ENCODE results near the gene HCFC1R1.
A peak's percentile ranks its signal among the peaks of the same experiment; 100 is the strongest.
"Not testable (repeated sequence)": the region's sequence is repeated elsewhere in the genome, so short reads cannot be mapped to it uniquely, and the experiment has no call there.

The HCFC1R1 gene

DNA sequence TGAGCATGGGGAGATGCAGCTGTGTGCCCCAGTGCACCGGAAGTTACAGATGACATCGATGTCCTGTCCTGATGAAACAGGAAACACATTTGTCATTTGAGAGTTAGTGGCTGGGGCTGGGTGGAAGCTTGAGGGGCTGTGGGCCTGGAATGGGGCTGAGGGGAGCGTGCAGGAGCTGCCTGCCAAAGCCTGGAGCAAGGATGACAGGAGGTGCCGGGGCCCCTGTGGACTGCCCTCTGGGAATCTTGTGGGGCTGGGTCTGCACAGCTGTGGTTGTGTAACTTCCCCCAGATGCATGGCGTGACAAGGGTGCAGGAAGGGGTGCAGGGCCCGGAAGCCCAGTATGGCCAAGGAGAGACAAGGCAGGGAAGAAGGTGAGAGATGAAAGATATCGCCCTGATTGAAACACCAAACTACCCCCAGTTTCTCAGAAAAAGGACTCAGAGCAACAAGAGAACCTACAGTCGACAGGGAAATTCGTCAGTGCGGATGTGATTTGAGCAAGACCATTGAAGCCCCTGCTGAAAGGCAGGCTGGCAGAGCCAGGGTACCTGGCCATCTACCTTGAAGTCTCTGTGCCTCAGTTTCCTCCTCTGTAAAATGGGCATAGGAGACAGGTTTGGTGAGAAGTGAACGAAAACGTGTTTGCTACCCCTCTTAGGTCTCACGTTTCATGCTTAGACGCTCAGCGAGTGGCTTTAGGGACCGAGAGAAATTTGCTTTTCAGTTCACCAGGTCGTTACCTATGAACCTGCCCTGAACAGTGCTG is 31.4 kb upstream of the HCFC1R1 start:
- no peak for DNase-seq (ENCODE audit: insufficient read length)
- peak; percentile 72 for FAIRE-seq
- TF ChIP-seq TAF1 (IDR thresholded peaks at IDR 0.05; ENCODE audit: borderline replicate concordance, low read depth, low read length) (no peak), POLR2A (IDR thresholded peaks at IDR 0.05; ENCODE audit: low read depth, low read length) (no peak), POLR2AphosphoS5 (IDR thresholded peaks at IDR 0.05; ENCODE audit: low read depth, low read length) (no peak)

DNA sequence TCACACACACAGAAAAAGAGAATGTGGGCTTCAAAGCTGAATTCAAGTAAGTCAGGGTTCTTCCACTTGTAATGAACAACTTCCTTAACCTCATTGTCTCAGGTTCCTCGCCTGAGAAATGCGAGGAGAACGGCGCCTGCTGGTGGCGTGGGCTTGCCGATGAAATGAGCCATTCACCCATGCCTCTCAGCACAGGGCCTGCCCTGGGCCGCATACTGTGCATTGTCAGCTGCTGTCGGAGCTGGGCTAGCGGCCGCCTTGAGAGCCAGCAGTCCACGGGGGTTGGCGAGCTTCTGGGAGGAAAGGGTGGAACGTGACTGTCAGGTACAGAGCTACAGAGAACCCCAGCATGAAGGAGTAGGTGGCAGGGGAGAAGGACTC is 29.6 kb upstream of the HCFC1R1 start:
- peak; percentile 96 for FAIRE-seq
- DNase-seq (ENCODE audit: insufficient read length), result not testable (repeated sequence)

DNA sequence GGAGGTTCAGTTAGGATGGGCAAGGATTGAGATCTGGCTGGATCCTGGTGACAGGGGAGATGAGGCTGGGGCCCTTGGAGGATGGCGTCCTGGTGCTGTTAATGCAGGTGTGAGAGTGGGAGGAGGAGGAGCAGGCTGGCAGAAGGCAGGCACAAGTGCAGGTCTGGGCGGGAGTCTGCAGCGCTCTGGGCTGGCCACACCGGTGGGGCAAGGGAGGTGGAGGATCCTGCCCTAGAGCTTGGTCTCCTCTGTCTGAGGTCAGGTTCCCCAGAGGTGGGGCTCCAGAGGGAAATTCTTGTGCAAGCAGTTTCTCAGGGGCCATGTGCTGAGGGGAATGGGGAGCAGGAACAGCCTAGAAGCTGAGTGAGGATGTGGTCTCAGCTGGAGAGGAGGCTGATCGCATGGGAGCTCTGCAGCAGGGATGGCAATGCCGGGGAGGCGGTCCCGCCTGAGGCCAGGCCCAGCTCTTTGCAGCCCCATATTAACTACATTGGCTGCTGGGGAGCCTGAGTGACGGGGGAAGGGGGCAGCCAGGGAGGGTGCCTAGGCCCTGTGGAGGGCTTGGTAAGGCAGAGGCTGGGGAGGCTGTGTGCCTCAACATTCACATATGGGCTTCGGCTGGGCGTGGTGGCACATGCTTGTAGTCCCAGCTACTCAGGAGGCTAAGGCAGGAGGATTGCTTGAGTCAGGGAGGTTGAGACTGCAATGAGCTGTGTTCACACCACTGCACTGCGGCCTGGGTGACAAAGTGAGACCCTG is 29.0 kb upstream of the HCFC1R1 start:
- FAIRE-seq, result peak; percentile 48

DNA sequence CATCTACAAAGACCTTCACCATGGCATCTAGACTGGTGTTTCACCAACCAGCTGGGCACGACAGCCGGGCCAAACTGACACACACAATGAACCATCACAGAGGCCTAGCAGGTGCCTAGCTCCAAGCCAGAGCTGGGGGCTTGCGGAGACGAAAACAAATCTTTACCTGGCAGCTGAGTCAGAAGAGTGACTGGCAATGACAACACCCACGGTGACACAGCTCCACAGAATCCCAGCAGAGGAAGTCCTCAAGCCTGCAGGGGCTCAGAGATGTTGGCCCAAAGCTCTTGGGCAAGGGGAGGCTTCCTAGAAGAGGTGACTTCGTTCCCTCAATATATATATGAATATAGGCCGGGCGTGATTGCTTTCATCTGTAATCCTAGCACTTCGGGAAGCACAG is 27.8 kb upstream of the HCFC1R1 start:
- no peak for FAIRE-seq
- no peak for DNase-seq (ENCODE audit: insufficient read length)
- no peak for TF ChIP-seq POLR2AphosphoS5 (IDR thresholded peaks at IDR 0.05; ENCODE audit: low read depth, low read length)

More for the DNA sequence above, 29.0 kb upstream of the HCFC1R1 start:
- not testable (repeated sequence) for DNase-seq (ENCODE audit: insufficient read length)

DNA sequence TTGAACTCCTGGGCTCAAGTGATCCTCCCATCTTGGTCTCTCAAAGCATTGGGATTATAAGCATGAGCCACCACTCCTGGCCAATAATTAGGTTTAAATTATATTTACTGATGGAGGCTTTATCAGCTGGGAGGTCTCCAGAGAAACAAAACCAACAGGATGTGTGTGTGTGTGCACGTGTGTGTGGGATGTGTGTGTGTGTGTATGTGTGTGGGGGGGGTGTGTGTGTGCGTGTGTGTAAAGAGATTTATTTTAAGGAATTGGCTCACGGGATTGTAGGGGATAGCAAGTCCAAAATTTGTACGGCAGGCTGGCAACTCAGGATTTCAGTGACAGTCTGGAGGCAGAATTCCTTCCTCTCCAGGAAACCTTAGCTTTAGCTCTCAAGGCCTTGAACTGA is 27.3 kb upstream of the HCFC1R1 start:
- DNase-seq (ENCODE audit: insufficient read length), result no peak
- FAIRE-seq, result no peak
- TF ChIP-seq POLR2A (IDR thresholded peaks at IDR 0.05; ENCODE audit: low read depth, low read length), result no peak
- no peak for TF ChIP-seq TAF1 (IDR thresholded peaks at IDR 0.05; ENCODE audit: borderline replicate concordance, low read depth, low read length)
- no peak for TF ChIP-seq POLR2AphosphoS5 (IDR thresholded peaks at IDR 0.05; ENCODE audit: low read depth, low read length)

DNA sequence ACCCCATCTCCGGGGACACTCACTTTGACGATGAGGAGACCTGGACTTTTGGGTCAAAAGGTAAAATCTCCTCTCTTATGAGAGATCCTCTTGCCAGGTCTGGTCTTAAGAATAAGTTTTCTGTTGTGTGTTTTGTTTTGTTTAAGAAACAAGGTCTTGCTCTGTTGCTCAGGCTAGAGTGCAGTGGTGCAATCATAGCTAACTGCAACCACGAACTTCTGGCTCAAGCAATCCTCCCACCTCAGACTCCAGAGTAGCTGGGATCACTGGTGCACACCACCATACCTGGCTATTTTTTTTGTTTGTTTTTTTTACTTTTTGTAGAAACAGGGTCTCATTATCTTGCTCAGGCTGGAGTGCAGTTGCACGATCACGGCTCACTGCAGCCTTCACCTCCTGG is 26.7 kb upstream of the HCFC1R1 start:
- no peak for FAIRE-seq
- TF ChIP-seq TAF1 (IDR thresholded peaks at IDR 0.05; ENCODE audit: borderline replicate concordance, low read depth, low read length) (no peak), POLR2A (IDR thresholded peaks at IDR 0.05; ENCODE audit: low read depth, low read length) (no peak), POLR2AphosphoS5 (IDR thresholded peaks at IDR 0.05; ENCODE audit: low read depth, low read length) (no peak)
- DNase-seq (ENCODE audit: insufficient read length), result no peak

DNA sequence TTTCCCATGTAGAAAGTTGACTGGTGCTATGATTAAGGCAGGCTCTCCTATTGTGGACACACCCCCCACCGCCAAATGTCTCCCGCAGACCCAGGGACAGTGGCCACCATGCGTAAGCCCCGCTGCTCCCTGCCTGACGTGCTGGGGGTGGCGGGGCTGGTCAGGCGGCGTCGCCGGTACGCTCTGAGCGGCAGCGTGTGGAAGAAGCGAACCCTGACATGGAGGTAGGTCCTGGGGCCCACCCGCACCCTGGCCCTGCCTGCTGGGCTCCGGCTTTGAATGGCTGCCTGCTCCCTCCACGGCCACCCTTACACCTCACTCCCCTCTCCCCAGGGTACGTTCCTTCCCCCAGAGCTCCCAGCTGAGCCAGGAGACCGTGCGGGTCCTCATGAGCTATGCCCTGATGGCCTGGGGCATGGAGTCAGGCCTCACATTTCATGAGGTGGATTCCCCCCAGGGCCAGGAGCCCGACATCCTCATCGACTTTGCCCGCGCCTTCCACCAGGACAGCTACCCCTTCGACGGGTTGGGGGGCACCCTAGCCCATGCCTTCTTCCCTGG is 26.3 kb upstream of the HCFC1R1 start:
- no peak for DNase-seq (ENCODE audit: insufficient read length)
- TF ChIP-seq POLR2AphosphoS5 (IDR thresholded peaks at IDR 0.05; ENCODE audit: low read depth, low read length), result no peak
- FAIRE-seq, result no peak

DNA sequence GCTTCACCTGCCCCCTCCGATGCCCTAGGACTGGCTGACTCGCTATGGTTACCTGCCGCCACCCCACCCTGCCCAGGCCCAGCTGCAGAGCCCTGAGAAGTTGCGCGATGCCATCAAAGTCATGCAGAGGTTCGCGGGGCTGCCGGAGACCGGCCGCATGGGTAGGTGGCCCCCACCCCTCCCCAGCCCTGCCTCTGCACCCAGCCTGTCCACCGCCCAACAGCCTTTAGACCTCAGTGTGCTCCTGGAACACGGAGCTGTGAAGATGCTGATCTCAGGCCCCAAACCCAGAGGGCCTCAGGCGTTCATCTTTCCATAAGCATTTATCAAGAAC is 23.6 kb upstream of the HCFC1R1 start:
- no peak for FAIRE-seq
- TF ChIP-seq POLR2AphosphoS5 (IDR thresholded peaks at IDR 0.05; ENCODE audit: low read depth, low read length), result no peak
- TF ChIP-seq POLR2A (IDR thresholded peaks at IDR 0.05; ENCODE audit: low read depth, low read length), result no peak
- no peak for TF ChIP-seq TAF1 (IDR thresholded peaks at IDR 0.05; ENCODE audit: borderline replicate concordance, low read depth, low read length)
- DNase-seq (ENCODE audit: insufficient read length), result no peak

DNA sequence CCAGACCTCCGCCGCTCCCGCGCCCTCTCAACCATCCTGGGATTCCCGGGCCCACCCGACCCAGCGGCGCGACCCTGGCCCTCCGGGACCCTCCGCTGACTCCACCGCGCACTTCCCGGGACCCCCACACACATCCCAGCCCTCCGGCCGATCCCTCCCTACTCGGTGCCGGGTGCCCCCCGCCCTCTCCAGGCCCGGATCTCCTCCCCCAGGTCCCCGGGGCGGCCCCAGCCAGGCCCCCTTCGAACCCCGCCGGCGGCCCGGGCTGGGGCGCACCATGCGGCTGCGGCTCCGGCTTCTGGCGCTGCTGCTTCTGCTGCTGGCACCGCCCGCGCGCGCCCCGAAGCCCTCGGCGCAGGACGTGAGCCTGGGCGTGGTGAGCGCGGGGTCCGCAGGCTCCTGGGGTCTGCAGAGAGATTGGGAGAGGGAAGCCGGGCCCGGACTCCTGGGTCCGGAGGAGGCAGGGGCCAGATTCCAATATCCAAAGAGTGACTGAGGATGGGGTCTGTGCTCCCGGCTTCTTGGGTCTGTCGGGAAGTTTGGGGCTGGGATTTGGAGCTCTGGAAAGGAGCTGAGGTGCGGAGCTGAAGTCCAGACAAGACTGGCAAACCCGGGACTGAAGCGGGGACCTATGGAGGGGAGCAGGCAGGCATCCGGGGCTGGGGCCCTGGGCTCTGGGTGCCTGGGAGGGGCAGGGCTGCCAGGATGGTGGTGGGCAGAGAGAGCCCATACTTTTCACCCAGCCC is 23.1 kb upstream of the HCFC1R1 start:
- DNase-seq (ENCODE audit: insufficient read length) (no peak), FAIRE-seq (no peak)
- TF ChIP-seq TAF1 (IDR thresholded peaks at IDR 0.05; ENCODE audit: borderline replicate concordance, low read depth, low read length), result no peak
- TF ChIP-seq POLR2AphosphoS5 (IDR thresholded peaks at IDR 0.05; ENCODE audit: low read depth, low read length), result no peak
- no peak for TF ChIP-seq POLR2A (IDR thresholded peaks at IDR 0.05; ENCODE audit: low read depth, low read length)

DNA sequence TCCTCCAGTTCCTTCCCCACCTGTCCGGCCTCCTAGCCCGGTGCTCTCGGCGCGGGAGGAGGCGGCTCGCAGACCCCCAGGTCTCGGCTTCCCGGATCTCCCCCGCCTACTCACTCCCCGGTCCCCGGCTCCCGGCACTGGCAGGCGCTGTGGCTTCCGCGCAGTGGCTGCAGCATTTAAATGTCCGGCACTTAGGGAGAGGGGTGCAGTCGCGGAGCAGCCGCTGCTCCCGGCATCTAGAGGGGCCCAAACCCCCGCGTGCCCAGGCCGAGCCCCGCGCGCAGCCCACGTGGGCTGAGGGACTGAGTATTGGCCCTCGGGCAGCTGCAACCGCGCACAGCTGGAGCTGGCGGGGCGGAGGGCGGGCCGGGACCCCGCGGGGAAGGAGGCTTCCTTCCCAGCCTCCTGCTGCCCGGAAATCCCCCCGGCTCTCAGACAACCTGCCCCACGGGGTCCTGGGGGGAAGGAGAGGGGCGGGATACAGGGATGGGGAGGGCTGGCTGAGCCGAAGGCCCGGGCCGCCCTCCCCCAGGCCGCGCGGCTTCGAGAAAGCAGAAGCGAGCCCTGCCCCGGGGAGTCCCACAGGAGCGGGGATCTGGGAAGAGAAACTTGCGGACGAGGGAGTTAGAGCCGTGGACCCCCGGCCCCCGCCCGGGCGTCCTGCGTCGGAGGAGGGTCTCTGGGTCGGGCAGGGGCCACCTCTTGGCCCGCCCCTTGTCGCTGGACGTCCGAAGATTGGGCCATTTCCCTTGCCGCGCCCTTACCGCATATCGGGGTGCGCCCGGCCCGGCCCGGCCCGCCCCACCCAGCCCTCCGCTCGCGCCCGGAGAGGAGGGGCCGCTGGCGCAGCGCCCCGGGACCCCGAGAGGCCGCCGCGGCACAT is 22.3 kb upstream of the HCFC1R1 start, which contains the start of gene MMP25:
Gene MMP25 (plus strand): TSS at position 804 of the 883 bp plus-strand sequence. CDS start 357 bp downstream, outside the sequence.
- FAIRE-seq, result no peak
- peak; percentile 73 for DNase-seq (ENCODE audit: insufficient read length)
- TF ChIP-seq POLR2AphosphoS5 (IDR thresholded peaks at IDR 0.05; ENCODE audit: low read depth, low read length) (no peak), POLR2A (IDR thresholded peaks at IDR 0.05; ENCODE audit: low read depth, low read length) (no peak), TAF1 (IDR thresholded peaks at IDR 0.05; ENCODE audit: borderline replicate concordance, low read depth, low read length) (no peak)

DNA sequence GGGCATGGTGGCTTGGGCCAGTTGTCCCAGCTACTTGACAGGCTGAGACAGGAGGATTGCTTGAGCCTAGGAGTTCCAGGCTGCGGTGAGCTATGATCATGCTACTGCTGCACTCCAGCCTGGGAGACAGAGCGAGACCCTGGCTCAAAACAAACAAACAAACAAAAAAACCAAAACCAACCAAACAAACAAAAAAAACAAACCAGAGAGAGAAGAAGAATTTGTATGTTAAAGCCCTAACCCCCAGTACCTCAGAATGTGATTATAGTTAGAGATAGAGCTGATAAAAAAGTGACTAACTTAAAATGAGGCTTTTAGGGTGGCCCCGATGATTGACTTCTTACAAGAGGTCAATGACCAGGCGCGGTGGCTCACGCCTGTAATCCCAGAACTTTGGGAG is 21.0 kb upstream of the HCFC1R1 start:
- TF ChIP-seq TAF1 (IDR thresholded peaks at IDR 0.05; ENCODE audit: borderline replicate concordance, low read depth, low read length) (no peak), POLR2AphosphoS5 (IDR thresholded peaks at IDR 0.05; ENCODE audit: low read depth, low read length) (no peak), POLR2A (IDR thresholded peaks at IDR 0.05; ENCODE audit: low read depth, low read length) (no peak)
- no peak for DNase-seq (ENCODE audit: insufficient read length)
- FAIRE-seq, result no peak

All from GM12892 (cell line).